HG02678 (cell line): ENCODE data around the gene ANKRD10.

Experiments
- ATAC-seq: cut with Tn5 transposase; IDR thresholded peaks from one replicate; pipeline ENCODE4 v1.9.1; 2021; ENCODE audit warnings: mild to moderate bottlenecking, moderate library complexity; ENCODE audit not compliant: unreplicated experiment

ANKRD10 gene

DNA sequence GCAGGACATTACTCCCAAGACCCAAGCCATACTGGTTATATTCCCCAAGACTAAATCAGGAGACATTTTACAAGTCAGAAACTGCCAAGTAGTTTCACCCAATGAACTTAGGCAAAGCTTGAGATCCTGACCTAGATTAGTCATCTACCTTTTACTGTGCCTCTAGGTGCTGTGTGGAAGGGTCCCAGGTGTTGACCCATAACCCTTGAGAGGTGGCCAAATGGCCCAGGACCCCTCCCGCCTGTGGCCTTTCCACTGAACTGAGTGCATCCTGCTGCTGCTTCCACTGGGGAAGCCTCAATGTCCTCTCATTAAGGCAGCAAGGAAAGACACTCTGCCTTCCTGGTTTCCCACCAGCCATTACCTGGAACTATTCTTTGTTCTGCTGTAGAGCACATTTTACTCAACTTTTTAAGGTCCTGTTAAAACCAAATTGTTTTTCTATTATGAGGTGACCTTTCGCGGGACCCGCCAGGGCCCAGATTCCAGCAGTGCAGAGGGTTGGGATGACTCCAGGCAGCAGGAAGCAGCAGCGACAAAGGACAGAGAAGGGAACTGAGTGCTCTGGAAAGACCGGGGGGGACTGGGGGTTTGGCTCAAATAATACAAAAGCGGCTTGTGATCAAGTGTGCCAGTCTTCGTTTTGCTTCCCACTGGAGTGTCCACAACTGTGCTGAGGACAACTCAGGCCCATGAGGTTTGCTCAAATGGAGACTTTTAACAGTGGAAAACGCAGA, 27.1 kb downstream of the ANKRD10 start:
- ATAC-seq = no peak

DNA sequence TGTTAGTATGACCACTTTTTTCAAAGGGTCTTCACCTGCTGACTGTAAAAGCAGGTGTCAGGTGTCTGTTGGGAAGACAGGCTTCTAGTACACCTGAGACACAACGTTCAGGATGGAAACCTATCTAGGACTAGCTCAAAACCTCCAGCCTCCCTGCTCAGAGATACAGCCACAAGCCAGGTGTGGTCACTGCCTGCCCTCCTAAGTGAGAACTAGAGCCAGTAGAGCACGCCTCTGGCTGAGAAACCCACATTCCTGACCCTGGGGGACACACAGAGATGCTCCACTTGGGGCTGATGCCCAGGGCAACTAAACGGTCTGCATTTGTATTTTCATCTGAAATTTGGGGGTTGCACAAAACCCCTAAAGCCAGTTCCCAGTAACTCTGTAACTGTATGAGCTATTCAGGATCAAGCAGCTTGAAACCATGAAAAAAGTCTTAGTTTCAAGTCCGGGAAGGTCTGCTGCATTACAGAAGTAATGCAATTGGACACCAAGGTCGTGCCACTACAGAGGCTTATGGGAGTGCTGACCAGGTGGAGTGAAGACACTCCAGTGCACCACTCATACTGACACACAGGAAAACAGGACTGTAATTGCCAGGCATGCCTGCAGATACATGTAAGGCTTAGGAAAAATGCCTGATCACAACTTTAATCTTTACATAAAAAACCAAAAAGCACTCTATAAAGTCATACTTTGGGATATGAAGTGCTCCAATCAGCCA, 27.8 kb downstream of the ANKRD10 start:
- ATAC-seq = no peak

DNA sequence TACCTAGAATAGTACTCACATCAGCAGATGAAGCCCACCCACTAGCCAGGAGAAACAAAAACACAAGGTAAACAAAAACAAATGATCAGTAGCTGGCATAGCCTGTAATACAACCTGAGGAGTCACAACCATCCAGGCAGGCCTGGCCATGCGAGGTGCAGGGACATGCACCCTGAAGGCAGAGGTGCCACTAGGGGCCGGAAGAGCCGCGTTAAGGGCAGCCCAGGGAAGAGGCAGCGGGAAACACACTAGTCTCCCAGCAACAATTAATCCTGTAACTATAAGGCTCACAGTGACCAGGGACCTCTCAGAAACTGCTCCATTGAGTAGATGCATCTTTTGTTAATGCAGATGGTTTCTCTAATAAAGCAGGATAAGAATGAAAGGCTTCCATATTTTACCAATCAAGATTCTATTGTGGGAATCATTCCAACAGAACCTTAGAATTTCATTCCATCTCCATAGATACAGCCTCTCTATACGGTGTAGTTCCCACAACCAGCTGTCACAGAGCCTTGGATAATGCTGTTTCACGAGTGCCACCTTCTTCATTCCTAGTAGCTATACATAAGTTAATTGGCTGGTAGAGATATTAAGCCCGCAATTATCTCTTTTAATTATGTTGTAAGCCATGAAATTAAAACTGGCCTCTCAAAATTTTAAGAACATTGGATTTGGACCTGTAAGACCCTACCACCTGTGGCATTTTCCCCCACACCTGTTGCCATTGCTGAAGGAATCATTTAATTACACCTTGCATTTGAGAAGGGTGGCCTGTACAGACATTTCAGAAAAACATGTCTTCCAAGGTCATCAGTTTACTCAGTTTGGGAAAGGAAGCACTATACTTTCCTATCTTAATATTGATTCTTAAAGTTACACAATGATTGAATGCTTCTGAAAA, 28.7 kb downstream of the ANKRD10 start:
- ATAC-seq = no peak

DNA sequence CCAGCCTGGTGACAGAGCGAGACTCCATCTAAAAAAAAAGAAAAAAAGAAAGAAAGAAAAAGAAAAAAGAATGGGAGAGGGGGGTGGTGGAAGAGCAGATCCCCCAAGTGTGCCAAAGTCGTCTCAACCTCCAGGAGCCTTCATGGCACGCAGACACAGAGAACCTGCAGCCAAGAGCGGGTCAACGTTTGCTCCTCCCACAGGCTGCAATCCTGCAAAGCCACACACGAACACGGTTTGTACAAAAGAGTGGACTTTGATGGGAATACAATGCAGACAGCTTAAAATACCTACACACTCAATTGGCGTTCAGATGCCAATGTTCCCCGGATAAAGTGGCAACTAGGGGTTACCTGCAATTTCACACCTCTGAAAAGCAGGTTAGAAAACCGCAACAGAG, 29.4 kb downstream of the ANKRD10 start:
- ATAC-seq = no peak

- ATAC-seq = no peak
These were observed 30.4 kb downstream of the ANKRD10 start for GRCh38 chr13:110884517-110884916.

- no peak for ATAC-seq
These were observed 31.3 kb downstream of the ANKRD10 start for GRCh38 chr13:110883542-110883941.

DNA sequence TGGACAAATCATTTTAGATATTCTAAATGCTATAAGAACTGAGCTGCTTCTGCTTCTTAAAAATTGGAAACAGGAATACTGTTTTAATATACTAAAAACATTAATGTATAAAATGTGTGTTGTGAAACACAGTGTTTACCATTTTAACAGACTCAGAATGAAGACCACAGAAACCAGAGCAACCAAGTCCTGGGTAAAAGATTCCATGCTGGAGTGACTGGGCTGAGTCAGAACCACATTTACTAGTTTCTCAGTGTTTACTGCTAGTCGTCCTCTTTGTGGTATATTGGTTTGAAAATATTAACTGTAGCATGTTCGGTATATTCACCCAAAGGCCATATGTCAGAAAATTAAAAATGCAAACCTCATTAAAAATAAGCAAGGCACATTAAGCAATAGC, 31.9 kb downstream of the ANKRD10 start:
- ATAC-seq = no peak

DNA sequence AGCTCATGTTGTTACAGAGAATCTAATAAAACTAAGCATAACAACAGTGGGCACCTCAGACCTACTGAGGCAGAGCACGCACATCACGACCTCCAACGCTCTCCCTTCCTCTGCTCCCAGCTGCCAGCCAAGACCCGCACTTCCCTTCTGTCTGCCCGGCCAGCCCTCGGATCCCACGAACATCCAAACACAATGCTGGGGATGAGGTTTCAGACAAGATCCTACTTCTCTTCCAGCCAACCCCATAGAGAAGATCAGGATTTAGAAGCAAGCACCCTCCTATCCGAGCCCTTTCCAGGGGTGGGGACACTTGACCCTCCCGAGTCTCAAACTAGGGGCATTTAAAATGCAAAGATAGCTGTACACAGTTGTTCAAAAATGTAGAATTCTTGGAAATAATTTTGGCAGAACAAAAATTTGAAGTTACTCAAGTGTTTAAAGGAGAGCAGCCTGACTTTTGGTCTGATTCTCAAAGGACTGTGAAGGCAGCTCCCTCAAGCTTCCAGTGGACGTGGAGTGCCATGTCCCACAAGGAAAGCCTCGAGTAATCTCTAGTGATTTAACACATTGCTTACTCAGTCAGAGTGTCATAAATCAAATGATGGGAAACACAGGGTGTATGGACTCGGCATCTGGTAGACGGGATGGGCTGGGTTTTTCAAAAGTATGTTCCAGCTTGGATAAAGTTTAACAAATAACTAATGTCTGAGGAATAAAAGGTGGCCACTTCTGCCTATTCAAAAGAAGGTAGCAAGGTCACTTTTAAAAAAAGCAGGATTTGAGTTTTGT, 32.8 kb downstream of the ANKRD10 start:
- ATAC-seq = no peak

- no peak for ATAC-seq
These were observed 34.2 kb downstream of the ANKRD10 start for GRCh38 chr13:110880627-110881026.

GRCh38 chr13:110879482-110879881, 35.4 kb downstream of the ANKRD10 start:
- no peak for ATAC-seq

DNA sequence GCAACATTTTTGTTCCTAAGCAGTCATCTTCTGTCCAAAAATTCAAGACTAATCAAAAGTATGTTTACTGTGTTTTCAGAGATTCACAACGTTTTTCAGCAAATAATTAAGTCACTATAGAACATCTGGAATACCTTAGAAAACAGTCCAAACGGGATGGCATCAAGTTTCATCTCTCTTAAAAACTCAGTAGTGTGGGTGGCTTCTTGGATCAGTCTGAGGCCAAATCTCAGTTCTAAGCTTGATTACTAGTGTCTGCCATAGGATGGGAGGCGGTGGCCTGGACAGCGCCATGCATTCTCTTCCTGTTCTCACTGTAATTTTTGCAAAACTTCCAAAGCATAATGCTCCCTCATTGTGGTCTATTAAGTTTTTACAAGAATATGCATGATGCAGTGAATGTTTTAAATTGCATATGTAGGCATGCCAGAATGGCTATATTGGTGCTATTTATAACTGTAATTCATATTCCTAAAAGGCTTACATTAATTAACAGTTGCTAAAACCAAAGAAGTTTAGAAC, 37.1 kb downstream of the ANKRD10 start:
- no peak for ATAC-seq

DNA sequence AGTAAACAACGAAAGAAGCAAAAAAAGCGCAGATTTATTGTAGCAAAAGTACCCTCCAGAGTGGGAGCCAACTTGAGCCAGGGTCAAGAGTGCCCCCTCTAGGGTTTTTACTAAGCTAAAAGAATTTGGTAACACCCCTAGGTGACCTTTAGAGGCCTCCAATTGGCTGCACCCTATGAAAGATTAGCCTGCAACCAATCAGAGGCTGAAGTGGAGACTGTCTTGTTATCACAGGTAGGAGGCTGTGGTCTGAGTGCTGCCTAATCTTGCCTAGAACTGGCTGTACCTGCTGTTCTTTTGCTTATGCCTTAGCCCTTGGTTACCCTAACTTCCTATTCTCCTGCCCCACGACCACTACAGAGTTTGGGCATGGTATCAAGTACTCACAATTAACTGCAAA, 38.3 kb downstream of the ANKRD10 start:
- no peak for ATAC-seq

GRCh38 chr13:110875241-110875640, 39.6 kb downstream of the ANKRD10 start:
- ATAC-seq = no peak

DNA sequence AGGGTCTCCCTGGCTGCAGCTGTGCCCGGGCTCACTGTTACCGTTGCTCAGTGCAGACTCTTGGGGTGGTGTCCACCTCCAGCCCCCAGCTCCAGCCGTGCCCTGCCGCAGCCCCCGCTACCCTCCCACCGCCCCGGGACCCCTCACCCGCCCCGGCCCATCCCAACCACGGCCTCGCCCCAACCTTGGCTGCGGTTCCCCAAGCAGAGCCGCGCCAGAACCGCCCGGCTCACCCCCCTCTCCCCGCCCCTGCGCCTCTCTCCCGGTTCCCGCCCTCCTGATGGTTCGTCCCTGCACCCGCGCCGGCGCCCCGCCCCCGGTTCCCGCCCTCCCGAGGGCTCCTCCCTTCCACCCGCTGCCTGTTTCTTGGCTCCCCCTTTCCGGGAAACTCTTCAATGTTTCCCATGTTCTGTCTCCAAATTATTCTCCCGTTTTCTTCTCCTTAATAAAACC, 40.3 kb downstream of the ANKRD10 start:
- peak; percentile 68 for ATAC-seq

- no peak for ATAC-seq
These were observed 41.0 kb downstream of the ANKRD10 start for GRCh38 chr13:110873639-110874507.

DNA sequence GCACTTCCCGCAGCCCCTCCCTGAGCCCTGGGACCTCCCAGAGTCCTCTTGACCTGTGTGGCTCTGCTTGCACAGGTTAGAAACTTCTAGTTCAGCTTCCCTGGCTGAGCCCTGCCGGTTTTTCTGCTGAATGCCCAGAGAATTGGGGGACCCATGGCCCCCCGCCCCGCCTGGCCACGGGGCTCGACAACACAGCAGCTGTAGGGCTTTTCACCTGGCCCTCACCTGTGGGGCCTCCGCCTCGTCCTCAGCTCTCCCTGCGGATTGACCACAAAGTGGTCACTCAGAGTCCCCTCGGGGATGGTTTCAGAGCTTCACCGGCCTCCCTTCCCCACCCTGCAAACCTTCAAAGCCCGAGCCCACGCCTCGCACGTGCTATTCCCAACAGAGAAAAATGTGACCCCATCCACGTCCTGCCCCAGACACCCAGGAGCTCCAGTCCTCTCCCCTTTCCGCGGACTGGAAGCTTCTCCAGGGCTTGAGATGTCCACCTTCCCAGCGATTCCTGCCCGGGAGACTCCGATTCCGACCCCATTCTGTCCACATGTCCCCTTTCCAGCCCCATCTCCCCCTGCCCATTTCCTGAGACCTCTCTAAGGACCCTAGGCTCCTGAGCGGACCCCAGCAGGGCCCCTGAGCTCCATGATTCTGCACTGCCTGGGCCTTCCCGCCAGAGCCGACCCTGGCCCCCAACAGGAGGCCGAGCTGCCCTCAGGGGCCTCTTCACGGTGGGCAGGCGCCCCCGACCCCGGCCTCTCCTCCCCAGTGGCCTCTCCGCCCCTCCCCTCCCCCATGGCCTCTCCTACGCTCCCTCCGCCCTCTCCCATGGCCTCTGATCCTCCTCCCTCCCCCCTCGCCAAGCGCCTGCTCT, 41.9 kb downstream of the ANKRD10 start:
- no peak for ATAC-seq

DNA sequence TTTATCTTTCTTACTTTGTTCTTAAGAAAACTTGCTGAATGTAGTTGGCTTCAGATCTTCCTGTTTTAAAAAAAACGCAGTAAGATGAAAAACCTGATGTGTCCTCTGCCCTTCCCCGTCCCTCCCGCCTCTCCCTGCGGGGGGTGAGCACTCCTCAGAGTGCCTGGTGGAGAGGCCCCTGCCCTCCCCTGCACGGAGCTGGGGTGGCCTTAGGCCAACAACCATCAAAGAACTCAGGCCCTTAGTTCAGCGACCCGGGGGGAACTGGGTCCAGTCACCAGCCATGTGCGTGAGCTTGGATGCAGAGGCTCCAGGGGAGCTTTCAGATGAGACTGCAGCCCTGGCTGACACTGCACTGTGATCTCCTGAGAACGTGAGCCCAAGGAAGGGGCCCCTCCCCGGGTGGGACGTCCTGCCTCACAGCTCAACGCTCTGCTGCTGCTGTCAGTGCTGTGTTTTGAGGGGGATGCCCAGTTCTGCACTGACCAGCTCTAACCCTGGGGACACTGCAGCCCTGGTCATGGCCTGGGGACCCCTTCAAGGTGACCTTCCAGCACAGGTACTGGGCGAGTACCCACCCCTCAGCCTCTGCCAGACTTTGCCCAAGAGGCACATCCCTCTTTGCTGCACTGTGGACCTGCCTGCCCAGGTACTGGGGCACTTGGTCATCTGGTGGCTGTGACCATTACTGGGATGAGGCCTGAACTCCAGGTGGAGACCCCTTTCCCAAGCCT, 42.7 kb downstream of the ANKRD10 start:
- ATAC-seq = no peak
